Mammary epithelial cell (primary cell): Measurements from ENCODE around the gene RNF157.

Experiments
- EZH2 ChIP-seq: IDR thresholded peaks from 2 replicates; pipeline ENCODE4 v1.6.1; 2012; ENCODE audit warnings: low read length, inconsistent platforms, borderline replicate concordance
- TF ChIP-seq, protein P1 (sequence below), 2 donors: IDR thresholded peaks in 1 of 2; conservative IDR thresholded peaks in 1 of 2; 2 replicates each; pipeline ENCODE4 v1.5.1; 2011 to 2012; ENCODE audit warnings: inconsistent platforms in 2 of 2, low read length in 2 of 2, mild to moderate bottlenecking in 2 of 2, control low read depth in 1 of 2, low read depth in 1 of 2; ENCODE audit not compliant: insufficient read depth in 1 of 2; ENCODE audit errors: extremely low read depth in 1 of 2

DNA sequence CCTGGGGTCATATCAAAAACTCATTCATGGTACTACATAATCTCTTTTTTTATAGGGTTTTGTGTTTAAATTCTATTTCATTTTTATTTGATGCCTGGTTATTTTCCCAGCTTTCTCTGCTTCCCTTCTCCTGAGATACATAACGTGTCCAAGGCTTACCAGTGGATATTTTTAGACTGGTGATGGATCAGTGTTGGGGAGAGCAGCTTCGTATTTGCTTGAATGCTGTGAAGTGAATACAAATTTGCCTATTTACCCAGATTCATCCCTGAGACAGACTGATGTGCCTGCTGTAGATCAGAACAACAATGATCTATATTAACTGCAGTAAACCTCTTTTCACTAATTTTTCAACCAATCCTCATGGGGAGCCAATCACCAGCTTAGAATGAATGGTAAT, 56.0 kb downstream of the RNF157 start:
- TF ChIP-seq, protein P1, sequence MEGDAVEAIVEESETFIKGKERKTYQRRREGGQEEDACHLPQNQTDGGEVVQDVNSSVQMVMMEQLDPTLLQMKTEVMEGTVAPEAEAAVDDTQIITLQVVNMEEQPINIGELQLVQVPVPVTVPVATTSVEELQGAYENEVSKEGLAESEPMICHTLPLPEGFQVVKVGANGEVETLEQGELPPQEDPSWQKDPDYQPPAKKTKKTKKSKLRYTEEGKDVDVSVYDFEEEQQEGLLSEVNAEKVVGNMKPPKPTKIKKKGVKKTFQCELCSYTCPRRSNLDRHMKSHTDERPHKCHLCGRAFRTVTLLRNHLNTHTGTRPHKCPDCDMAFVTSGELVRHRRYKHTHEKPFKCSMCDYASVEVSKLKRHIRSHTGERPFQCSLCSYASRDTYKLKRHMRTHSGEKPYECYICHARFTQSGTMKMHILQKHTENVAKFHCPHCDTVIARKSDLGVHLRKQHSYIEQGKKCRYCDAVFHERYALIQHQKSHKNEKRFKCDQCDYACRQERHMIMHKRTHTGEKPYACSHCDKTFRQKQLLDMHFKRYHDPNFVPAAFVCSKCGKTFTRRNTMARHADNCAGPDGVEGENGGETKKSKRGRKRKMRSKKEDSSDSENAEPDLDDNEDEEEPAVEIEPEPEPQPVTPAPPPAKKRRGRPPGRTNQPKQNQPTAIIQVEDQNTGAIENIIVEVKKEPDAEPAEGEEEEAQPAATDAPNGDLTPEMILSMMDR (conservative IDR thresholded peaks at IDR 0.05 in 1 of 2, IDR thresholded peaks at IDR 0.05 in 1 of 2; ENCODE audit: extremely low read depth in 1 of 2, insufficient read depth in 1 of 2, low read depth in 1 of 2, low read length in 2 of 2): no peak
- TF ChIP-seq EZH2: no peak
